Breast epithelium (tissue), 3 donors: ENCODE measurements around the gene PLTP.

Source experiments
- POLR2A ChIP-seq: fragments of 450-650 bp; IDR thresholded peaks from one replicate; pipeline ENCODE4 v1.6.1; 2016; ENCODE audit warnings: antibody characterized with exemption, mild to moderate bottlenecking, moderate library complexity
- POLR2AphosphoS5 ChIP-seq, 3 donors: sonication (generic); formaldehyde crosslinking; IDR thresholded peaks; one replicate each; pipeline ENCODE4 v1.6.1; 2017; ENCODE audit warnings: antibody characterized with exemption in 3 of 3
- TF ChIP-seq, protein P1 (sequence below), 3 donors: fragments of 450-650 bp; IDR thresholded peaks; one replicate each; pipeline ENCODE4 v1.5.1; 2016 to 2017; ENCODE audit warnings: antibody characterized with exemption in 3 of 3, mild to moderate bottlenecking in 3 of 3, moderate library complexity in 3 of 3

DNA sequence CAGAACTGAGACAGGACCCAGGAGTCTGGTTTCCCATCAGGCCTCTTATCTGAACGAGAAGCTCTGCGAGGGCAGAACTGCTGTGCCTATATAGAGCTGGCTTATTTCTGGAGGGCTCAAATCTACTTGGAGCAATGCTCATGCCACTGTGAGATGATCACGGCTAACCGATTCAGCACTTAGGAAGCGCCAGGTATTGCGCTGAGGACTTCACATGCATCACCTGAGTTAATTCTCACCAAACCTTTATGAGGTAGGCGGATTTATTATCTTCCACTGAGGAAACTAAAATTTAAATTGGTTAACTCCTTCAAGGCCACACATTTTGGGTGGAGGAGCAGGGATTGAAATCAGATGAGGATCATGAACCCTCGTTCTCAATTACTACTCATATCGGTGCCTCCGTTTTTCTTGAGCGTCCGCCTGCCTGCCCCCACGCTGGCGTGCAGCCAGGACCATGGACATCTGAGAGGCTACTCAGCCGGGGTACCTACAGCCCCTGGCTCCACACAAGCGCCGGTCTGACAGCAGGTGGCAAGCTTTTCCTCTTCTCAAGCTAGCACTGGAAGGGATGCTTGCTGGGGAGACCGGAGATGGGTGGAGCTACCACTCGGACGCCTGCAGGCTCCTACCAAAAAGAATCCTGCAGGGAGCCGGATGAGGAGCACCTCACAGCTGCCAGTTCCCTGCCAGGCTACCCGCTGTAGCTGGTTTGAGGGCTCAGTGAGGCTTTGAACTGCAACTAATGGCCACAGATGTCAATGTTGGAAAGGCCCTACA is 21.5 kb upstream of the PLTP start:
- TF ChIP-seq, protein P1, sequence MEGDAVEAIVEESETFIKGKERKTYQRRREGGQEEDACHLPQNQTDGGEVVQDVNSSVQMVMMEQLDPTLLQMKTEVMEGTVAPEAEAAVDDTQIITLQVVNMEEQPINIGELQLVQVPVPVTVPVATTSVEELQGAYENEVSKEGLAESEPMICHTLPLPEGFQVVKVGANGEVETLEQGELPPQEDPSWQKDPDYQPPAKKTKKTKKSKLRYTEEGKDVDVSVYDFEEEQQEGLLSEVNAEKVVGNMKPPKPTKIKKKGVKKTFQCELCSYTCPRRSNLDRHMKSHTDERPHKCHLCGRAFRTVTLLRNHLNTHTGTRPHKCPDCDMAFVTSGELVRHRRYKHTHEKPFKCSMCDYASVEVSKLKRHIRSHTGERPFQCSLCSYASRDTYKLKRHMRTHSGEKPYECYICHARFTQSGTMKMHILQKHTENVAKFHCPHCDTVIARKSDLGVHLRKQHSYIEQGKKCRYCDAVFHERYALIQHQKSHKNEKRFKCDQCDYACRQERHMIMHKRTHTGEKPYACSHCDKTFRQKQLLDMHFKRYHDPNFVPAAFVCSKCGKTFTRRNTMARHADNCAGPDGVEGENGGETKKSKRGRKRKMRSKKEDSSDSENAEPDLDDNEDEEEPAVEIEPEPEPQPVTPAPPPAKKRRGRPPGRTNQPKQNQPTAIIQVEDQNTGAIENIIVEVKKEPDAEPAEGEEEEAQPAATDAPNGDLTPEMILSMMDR (IDR thresholded peaks at IDR 0.05): peak in 2 of 3 donors; percentile 19 to 36
- TF ChIP-seq POLR2A (no peak), POLR2AphosphoS5 (IDR thresholded peaks at IDR 0.05) (no peak)
